ENCODE measurements around the gene CD2AP.

DNA sequence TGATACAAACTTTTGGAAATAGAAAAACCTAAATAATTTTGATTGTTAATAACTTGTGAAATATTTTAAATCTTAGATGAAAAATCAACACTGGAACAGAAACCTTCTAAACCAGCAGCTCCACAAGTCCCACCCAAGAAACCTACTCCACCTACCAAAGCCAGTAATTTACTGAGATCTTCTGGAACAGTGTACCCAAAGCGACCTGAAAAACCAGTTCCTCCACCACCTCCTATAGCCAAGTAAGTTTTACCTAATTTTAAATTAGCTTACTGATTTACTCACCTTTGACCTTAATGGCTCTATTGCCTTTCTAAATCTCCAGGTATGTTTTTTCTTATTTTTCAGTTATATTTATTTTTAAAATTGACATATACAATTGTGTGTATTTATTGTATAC lies 118.2 kb downstream of the CD2AP start:
- TF ChIP-seq, protein P1, sequence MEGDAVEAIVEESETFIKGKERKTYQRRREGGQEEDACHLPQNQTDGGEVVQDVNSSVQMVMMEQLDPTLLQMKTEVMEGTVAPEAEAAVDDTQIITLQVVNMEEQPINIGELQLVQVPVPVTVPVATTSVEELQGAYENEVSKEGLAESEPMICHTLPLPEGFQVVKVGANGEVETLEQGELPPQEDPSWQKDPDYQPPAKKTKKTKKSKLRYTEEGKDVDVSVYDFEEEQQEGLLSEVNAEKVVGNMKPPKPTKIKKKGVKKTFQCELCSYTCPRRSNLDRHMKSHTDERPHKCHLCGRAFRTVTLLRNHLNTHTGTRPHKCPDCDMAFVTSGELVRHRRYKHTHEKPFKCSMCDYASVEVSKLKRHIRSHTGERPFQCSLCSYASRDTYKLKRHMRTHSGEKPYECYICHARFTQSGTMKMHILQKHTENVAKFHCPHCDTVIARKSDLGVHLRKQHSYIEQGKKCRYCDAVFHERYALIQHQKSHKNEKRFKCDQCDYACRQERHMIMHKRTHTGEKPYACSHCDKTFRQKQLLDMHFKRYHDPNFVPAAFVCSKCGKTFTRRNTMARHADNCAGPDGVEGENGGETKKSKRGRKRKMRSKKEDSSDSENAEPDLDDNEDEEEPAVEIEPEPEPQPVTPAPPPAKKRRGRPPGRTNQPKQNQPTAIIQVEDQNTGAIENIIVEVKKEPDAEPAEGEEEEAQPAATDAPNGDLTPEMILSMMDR (IDR thresholded peaks at IDR 0.05), result no peak
- TF ChIP-seq POLR2A (IDR thresholded peaks at IDR 0.05), result no peak
- TF ChIP-seq EP300 (IDR thresholded peaks at IDR 0.05), result no peak
